Adipocyte (in vitro differentiated cells): Measurements from ENCODE around the gene SLC5A8.

Experiments used
- DNase-seq: peaks from one replicate; pipeline ENCODE4 v3.0.0-alpha.2; 2015; ENCODE audit warnings: low read depth
- H3K27me3 ChIP-seq: replicated peaks from 2 replicates; pipeline ENCODE4 v1.7.0; 2013; ENCODE audit warnings: mild to moderate bottlenecking, low read length, moderate library complexity; ENCODE audit not compliant: control insufficient read depth, insufficient read depth
- H3K36me3 ChIP-seq: 2 replicates; pipeline ENCODE4 v1.7.0; 2013; ENCODE audit warnings: low read length, mild to moderate bottlenecking, moderate library complexity; ENCODE audit not compliant: control insufficient read depth, insufficient read depth, severe bottlenecking
- H3K4me1 ChIP-seq: 2 replicates; pipeline ENCODE4 v1.7.0; 2013; ENCODE audit warnings: mild to moderate bottlenecking, low read length, moderate library complexity; ENCODE audit not compliant: control insufficient read depth, insufficient read depth
- H3K4me3 ChIP-seq: 2 replicates; pipeline ENCODE4 v1.7.0; 2013; ENCODE audit warnings: mild to moderate bottlenecking, low read length, moderate library complexity
- H3K9ac ChIP-seq: 2 replicates; pipeline ENCODE4 v1.7.0; 2013; ENCODE audit warnings: mild to moderate bottlenecking, low read length, moderate library complexity
- H3K9me3 ChIP-seq: 2 replicates; pipeline ENCODE4 v1.7.0; 2013; ENCODE audit warnings: mild to moderate bottlenecking, low read length, moderate library complexity; ENCODE audit not compliant: control insufficient read depth

Gene SLC5A8

DNA sequence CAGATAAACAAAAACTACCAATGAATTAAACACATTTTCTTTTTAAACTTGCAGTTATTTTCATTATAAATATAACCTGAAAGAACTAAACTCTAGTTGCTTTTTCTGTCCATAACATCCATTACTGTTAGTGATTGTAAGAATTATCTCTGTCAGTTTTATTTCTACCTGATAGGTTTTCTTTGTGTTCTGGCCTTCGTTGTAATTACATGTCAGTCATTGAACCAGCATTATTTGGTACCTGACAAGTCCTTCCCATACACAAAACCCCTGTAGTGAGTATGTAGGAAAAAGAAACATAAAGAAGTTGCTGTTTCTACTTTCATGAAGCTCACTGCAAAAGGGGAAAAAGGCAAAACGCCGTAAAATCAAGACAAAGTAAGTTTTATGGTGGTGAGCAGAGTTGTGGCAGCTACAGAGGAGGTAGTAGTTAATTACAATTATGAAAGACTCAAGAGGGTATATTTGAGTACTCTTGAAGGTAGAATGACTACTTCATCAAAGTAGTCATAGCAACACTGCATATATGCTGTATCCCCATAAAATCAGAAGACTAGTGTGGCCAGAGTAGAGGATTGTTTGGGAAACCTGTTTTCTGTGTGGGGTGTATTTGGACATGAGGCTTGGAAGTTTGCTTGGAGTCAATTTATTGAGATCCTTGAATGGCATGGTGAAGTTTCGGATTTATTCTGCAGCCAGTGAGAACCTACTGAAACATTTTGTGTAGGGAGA lies 102.8 kb downstream of the SLC5A8 start:
- no peaks in the 10 kb centered on the region for H3K4me1 ChIP-seq
- H3K4me3 ChIP-seq, result no peak overlapping the region
- no peak for DNase-seq
- H3K27me3 ChIP-seq, result no peaks in the 10 kb centered on the region
- no peaks in the 10 kb centered on the region for H3K9me3 ChIP-seq
- H3K9ac ChIP-seq, result no peak overlapping the region
- no peaks in the 10 kb centered on the region for H3K36me3 ChIP-seq
